ENCODE results near the gene REPIN1.

GRCh38 chr7:150405584-150406311 is 37.1 kb downstream of the REPIN1 start:
- TF ChIP-seq POLR2AphosphoS5 (IDR thresholded peaks at IDR 0.05; ENCODE audit: borderline replicate concordance, low read depth, low read length) (no peak), EZH2 (IDR thresholded peaks at IDR 0.05) (no peak)

Data from SK-N-MC (cell line).